ENCODE data around the gene ATG9B. TPM values are rescaled to one million over a fixed set of nuclear protein-coding genes. Genes with fewer than 3 reads are reported as not detected.

ATG9B gene
- total and polyA plus RNA-seq, 2 of the 13 experiments (the other 11 are each of a cell fraction or from before 2014, with no cell fraction given): 0.24 TPM; not detected in 1

GRCh38 chr7:151005566-151005965, 18.7 kb downstream of the ATG9B start (continued):
- TF ChIP-seq SMARCE1 (IDR thresholded peaks at IDR 0.05; ENCODE audit: borderline replicate concordance) (no peak), ZFP36L2 (CRISPR knock-in tag; IDR thresholded peaks at IDR 0.05) (no peak), ZNF549 (CRISPR knock-in tag; IDR thresholded peaks at IDR 0.05) (no peak), ZNF768 (CRISPR knock-in tag; IDR thresholded peaks at IDR 0.05) (no peak), KLF13 (CRISPR knock-in tag; IDR thresholded peaks at IDR 0.05) (no peak), CENPBD1 (CRISPR knock-in tag; IDR thresholded peaks at IDR 0.05; ENCODE audit: borderline replicate concordance, low read depth) (no peak), DNMT1 (CRISPR knock-in tag; IDR thresholded peaks at IDR 0.05) (no peak), RFXANK (CRISPR knock-in tag; IDR thresholded peaks at IDR 0.05) (no peak), MED13 (CRISPR knock-in tag; IDR thresholded peaks at IDR 0.05) (no peak), PRPF4 (IDR thresholded peaks at IDR 0.05; ENCODE audit: low read depth, low read length, poor library complexity, severe bottlenecking) (no peak), ZNF547 (CRISPR knock-in tag; IDR thresholded peaks at IDR 0.05) (no peak), ARNT (IDR thresholded peaks at IDR 0.05) (no peak), KDM5A (IDR thresholded peaks at IDR 0.05; ENCODE audit: borderline replicate concordance, low read length) (no peak), NAIF1 (CRISPR knock-in tag; IDR thresholded peaks at IDR 0.05; ENCODE audit: borderline replicate concordance) (no peak), ZSCAN5A (CRISPR knock-in tag; IDR thresholded peaks at IDR 0.05; ENCODE audit: borderline replicate concordance) (no peak), TERF1 (CRISPR knock-in tag; IDR thresholded peaks at IDR 0.05) (no peak), MLLT10 (CRISPR knock-in tag; IDR thresholded peaks at IDR 0.05) (no peak), ZNF790 (CRISPR knock-in tag; IDR thresholded peaks at IDR 0.05; ENCODE audit: borderline replicate concordance) (no peak), EED (CRISPR knock-in tag; IDR thresholded peaks at IDR 0.05) (no peak), DMAP1 (CRISPR knock-in tag; IDR thresholded peaks at IDR 0.05) (no peak), ZNF816 (CRISPR knock-in tag; IDR thresholded peaks at IDR 0.05; ENCODE audit: borderline replicate concordance) (no peak), KAT2B (IDR thresholded peaks at IDR 0.05; ENCODE audit: borderline replicate concordance, low read depth, low read length) (no peak), GABPA (IDR thresholded peaks at IDR 0.05; ENCODE audit: low read depth, low read length) (no peak), GABPA (CRISPR knock-in tag; IDR thresholded peaks at IDR 0.05; ENCODE audit: low read depth) (no peak), ZNF619 (CRISPR knock-in tag; IDR thresholded peaks at IDR 0.05) (no peak), ZBTB38 (CRISPR knock-in tag; IDR thresholded peaks at IDR 0.05) (no peak), ZNF234 (CRISPR knock-in tag; conservative IDR thresholded peaks at IDR 0.05) (no peak), HINFP (CRISPR knock-in tag; IDR thresholded peaks at IDR 0.05; ENCODE audit: low read depth) (no peak), KLF6 (CRISPR knock-in tag; IDR thresholded peaks at IDR 0.05) (no peak), FLYWCH1 (CRISPR knock-in tag; IDR thresholded peaks at IDR 0.05) (no peak), ZNF3 (CRISPR knock-in tag; IDR thresholded peaks at IDR 0.05) (no peak), DR1 (CRISPR knock-in tag; IDR thresholded peaks at IDR 0.05) (no peak)
